Right atrium auricular region (tissue), 2 donors: Measurements from ENCODE around the gene SMIM41. TPM values are rescaled to one million over a fixed set of nuclear protein-coding genes. Genes with fewer than 3 reads are reported as not detected.

ENCODE experiments used
- DNase-seq: peaks from one replicate; pipeline ENCODE4 v3.0.0-alpha.2; 2019; ENCODE audit warnings: low spot score
- H3K27ac ChIP-seq, 2 donors: fragments of 200-600 bp; sonication (generic); 1 replicate in 1 of 2; 2 replicates in 1 of 2; pipeline ENCODE4 v1.5.1; 2016 to 2019
- H3K27me3 ChIP-seq, 2 donors: fragments of 200-600 bp; sonication (generic); one replicate each; pipeline versions ENCODE4 v1.5.1 to v1.6.0; 2017 to 2019
- H3K36me3 ChIP-seq: fragments of 200-600 bp; sonication (generic); one replicate; pipeline ENCODE4 v1.5.1; 2016
- H3K4me1 ChIP-seq, 2 donors: fragments of 200-600 bp; sonication (generic); one replicate each; pipeline versions ENCODE4 v1.5.1 to v1.6.0; 2017 to 2019
- H3K4me3 ChIP-seq, 2 donors: fragments of 200-600 bp; sonication (generic); 1 replicate in 1 of 2; 2 replicates in 1 of 2; pipeline ENCODE4 v1.5.1; 2017 to 2019; ENCODE audit warnings: mild to moderate bottlenecking in 1 of 2, moderate library complexity in 1 of 2
- H3K9me3 ChIP-seq, 2 donors: fragments of 200-600 bp; sonication (generic); one replicate each; pipeline ENCODE4 v1.5.1; 2019
- CTCF ChIP-seq, 2 donors: fragments of 200-600 bp; sonication (generic); IDR thresholded peaks; one replicate each; pipeline ENCODE4 v1.5.1; 2019; ENCODE audit warnings: antibody characterized with exemption in 2 of 2
- total RNA-seq, 2 donors: library from RNA; depleted of rRNA; stranded (reverse); fragments of >200 nt; gene quantifications; one replicate each; pipeline ENCODE4 v1.1.0, GENCODE V29; 2016

The SMIM41 gene
- total RNA-seq, 2 donors from 2014 or later: 0.44 to 3.2 TPM

- peak overlapping the region; percentile 75 to 82 for H3K27ac ChIP-seq
- H3K9me3 ChIP-seq: no peaks in the 10 kb centered on the region
- TF ChIP-seq CTCF (IDR thresholded peaks at IDR 0.05): no peak
- H3K27me3 ChIP-seq: no peaks in the 10 kb centered on the region
- no peaks in the 10 kb centered on the region for H3K36me3 ChIP-seq
- peaks cover 0 to 46% of the 10 kb centered on the region in 2 donors for H3K4me1 ChIP-seq
- no peak for DNase-seq
- H3K4me3 ChIP-seq: no peak overlapping the region
Observed at GRCh38 chr12:52146822-52147366, 67.4 kb downstream of the SMIM41 start.

GRCh38 chr12:52147367-52147963 lies 68.0 kb downstream of the SMIM41 start:
- peak; percentile 98 for DNase-seq
- Histone ChIP-seq H3K9me3 (no peaks in the 10 kb centered on the region), H3K36me3 (no peaks in the 10 kb centered on the region), H3K27me3 (no peaks in the 10 kb centered on the region), H3K4me3 (no peak overlapping the region), H3K27ac (peak overlapping the region; percentile 75 to 82), H3K4me1 (peaks cover 0 to 52% of the 10 kb centered on the region in 2 donors)
- no peak for TF ChIP-seq CTCF (IDR thresholded peaks at IDR 0.05)

GRCh38 chr12:52147964-52148463 lies 68.5 kb downstream of the SMIM41 start:
- no peak overlapping the region for H3K4me3 ChIP-seq
- no peak for DNase-seq
- H3K27me3 ChIP-seq: no peaks in the 10 kb centered on the region
- H3K4me1 ChIP-seq: peaks cover 0 to 56% of the 10 kb centered on the region in 2 donors
- H3K9me3 ChIP-seq: no peaks in the 10 kb centered on the region
- H3K36me3 ChIP-seq: no peaks in the 10 kb centered on the region
- H3K27ac ChIP-seq: peak overlapping the region; percentile 75 to 82
- no peak for TF ChIP-seq CTCF (IDR thresholded peaks at IDR 0.05)

- no peak for TF ChIP-seq CTCF (IDR thresholded peaks at IDR 0.05)
- Histone ChIP-seq H3K4me1 (peaks cover 0 to 56% of the 10 kb centered on the region in 2 donors), H3K36me3 (no peaks in the 10 kb centered on the region), H3K27me3 (no peaks in the 10 kb centered on the region), H3K27ac (peak overlapping the region; percentile 75 to 82), H3K4me3 (no peak overlapping the region), H3K9me3 (no peaks in the 10 kb centered on the region)
- no peak for DNase-seq
Observed at GRCh38 chr12:52148464-52149181, 69.1 kb downstream of the SMIM41 start.

- no peak for TF ChIP-seq CTCF (IDR thresholded peaks at IDR 0.05)
- Histone ChIP-seq H3K27me3 (no peaks in the 10 kb centered on the region), H3K36me3 (no peaks in the 10 kb centered on the region), H3K4me1 (peaks cover 0 to 56% of the 10 kb centered on the region in 2 donors), H3K27ac (peak overlapping the region; percentile 75 to 82), H3K9me3 (no peaks in the 10 kb centered on the region), H3K4me3 (no peak overlapping the region)
- no peak for DNase-seq
Observed at GRCh38 chr12:52149182-52149641, 69.7 kb downstream of the SMIM41 start.
